Skeletal muscle satellite cell (primary cell): ENCODE measurements around the gene SERPINB2.
"Not testable (repeated sequence)": the region's sequence is repeated elsewhere in the genome, so short reads cannot be mapped to it uniquely, and the experiment has no call there.

ENCODE experiments used
- H3K27me3 ChIP-seq: 2 replicates; pipeline ENCODE4 v1.7.0; 2013; ENCODE audit warnings: low read length; ENCODE audit not compliant: control insufficient read depth, insufficient read depth
- H3K36me3 ChIP-seq: 2 replicates; pipeline ENCODE4 v1.7.0; 2013; ENCODE audit warnings: mild to moderate bottlenecking, control low read depth, low read length; ENCODE audit not compliant: insufficient read depth
- H3K4me1 ChIP-seq: 2 replicates; pipeline ENCODE4 v1.7.0; 2013; ENCODE audit warnings: low read length; ENCODE audit not compliant: control insufficient read depth, insufficient read depth
- H3K4me2 ChIP-seq: 2 replicates; pipeline ENCODE4 v1.7.0; 2013; ENCODE audit warnings: mild to moderate bottlenecking, low read length
- H3K4me3 ChIP-seq: 2 replicates; pipeline ENCODE4 v1.7.0; 2013; ENCODE audit warnings: low read length
- H3K9ac ChIP-seq: 2 replicates; pipeline ENCODE4 v1.7.0; 2013; ENCODE audit warnings: mild to moderate bottlenecking, low read depth, low read length, moderate library complexity
- H3K9me3 ChIP-seq: replicated peaks from 2 replicates; pipeline ENCODE4 v1.7.0; 2013; ENCODE audit warnings: mild to moderate bottlenecking, control low read depth, low read length

Gene SERPINB2

DNA sequence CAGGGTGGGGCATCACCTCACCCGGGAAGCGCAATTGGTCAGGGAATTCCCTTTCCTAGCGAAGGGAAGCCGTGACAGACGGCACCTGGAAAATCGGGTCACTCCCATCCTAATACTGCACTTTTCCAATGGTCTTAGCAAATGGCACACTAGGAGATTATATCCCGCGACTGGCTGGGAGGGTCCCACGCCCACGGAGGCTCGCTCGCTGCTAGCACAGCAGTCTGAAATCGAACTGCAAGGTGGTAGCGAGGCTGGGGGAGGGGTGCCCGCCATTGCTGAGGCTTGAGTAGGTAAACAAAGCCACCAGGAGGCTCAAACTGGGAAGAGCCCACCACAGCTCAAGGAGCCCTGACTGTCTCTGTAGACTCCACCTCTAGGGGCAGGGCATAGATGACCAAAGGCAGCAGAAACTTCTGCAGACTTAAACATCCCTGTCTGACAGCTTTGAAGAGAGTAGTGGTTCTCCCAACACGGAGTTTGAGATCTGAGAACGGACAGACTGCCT, 53.1 kb downstream of the SERPINB2 start:
- H3K9ac ChIP-seq, H3K9me3 ChIP-seq, H3K4me2 ChIP-seq, H3K36me3 ChIP-seq, H3K4me3 ChIP-seq: not testable (repeated sequence)
- Histone ChIP-seq H3K4me1 (peaks cover 10% of the 10 kb centered on the region), H3K27me3 (peaks cover 37% of the 10 kb centered on the region)

DNA sequence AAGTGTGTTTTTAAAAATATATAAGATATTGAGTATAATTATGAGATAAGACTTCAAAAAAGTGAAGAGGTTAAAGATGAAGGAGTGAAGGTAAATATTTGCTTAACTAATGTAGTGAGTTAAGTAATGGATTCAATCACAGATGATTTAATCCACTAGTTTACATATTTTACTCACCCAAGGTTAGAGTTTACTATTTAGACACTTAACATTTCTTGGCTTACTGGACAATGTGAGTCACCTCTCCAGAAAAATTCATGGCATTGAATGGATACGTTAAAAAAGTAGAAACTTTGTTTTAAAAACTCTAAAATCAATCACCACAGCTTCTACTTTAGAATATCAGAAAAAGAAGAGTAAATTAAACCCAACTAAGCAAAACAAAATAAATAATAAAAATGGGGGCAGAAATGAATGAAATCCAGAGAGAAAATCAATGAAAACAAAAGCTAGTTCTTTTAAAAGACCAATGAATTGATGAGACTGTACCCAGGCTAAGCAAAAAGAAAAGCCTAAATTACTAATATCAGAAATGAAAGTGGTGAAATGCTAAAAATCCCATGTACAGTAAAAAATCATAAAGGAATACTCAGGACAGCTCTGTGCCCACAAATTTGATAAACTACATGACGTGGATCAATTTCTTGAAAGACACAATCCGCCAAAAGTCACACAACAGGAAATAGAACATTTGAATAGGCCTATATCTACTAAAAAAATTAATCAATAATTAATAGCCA, 59.7 kb downstream of the SERPINB2 start:
- Histone ChIP-seq H3K36me3 (no peaks in the 10 kb centered on the region), H3K27me3 (peaks cover 4% of the 10 kb centered on the region), H3K4me3 (no peak overlapping the region), H3K4me2 (no peak overlapping the region), H3K9ac (no peak overlapping the region), H3K9me3 (no peaks in the 10 kb centered on the region), H3K4me1 (peaks cover 6% of the 10 kb centered on the region)

DNA sequence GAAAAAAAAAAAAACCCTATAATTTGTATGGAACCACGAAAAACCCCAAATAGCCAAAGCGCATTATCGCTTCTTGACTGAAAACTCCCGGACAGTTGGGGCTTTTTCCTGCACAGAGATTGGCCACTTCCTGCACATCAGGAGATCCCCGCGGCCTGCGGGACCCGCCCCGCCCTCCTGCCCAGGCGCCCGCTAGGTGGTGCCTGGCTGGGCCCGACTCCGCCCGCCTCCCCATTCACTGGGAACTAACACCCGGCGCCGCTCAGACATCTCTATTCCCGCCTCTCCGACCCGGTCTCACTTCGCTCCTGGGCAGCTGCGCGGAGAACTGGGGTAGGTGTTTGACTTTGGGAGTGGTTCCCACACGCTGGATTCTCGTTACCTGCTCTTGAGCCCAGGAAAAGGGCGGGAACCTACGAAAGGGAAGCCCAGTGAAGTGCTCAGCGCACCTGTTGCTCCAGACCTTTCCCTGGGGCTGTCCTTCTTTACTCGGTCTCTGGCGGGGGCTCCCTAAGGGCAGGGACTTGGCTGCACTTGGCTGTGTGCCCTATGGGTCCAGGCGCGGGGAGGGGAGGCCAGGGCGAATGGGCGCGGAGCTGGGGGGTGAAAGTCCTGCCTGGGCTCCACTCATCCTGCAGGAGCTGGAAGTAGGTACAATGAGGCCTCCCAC, 61.7 kb downstream of the SERPINB2 start, which contains the start of gene HMSD:
Gene HMSD (plus strand): TSS at position 234 of the 670 bp plus-strand sequence. CDS start 4,155 bp downstream, outside the sequence.
- peak within 1 kb of the TSS; percentile 43 for H3K9ac ChIP-seq
- no peaks in the 10 kb centered on the region for H3K27me3 ChIP-seq
- no peaks in the 10 kb centered on the region for H3K36me3 ChIP-seq
- peak within 1 kb of the TSS; percentile 83 for H3K4me2 ChIP-seq
- H3K9me3 ChIP-seq = no peaks in the 10 kb centered on the region
- H3K4me1 ChIP-seq = peaks cover 6% of the 10 kb centered on the region
- H3K4me3 ChIP-seq = peak within 1 kb of the TSS; percentile 65

DNA sequence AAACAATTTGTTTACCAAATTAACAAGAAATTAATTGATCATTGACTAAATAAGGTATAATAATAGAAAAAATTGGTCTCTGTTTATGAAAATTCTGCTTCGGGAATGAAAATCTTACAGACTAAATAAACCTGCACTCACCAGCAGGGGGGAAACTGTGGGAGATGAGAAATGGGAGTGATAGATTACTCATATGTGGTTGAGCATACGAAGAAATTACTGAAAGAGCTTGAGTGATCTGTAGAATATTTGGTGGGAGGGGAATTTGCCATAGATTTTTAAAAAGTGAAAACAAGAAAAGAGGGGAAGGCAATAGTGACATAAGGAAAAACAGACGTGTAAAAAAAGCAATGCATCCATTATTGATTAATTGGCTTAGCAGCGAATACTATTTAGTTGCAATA, 63.8 kb downstream of the SERPINB2 start:
- Histone ChIP-seq H3K27me3 (no peaks in the 10 kb centered on the region), H3K9ac (no peak overlapping the region), H3K9me3 (no peaks in the 10 kb centered on the region), H3K4me3 (no peak overlapping the region), H3K36me3 (no peaks in the 10 kb centered on the region), H3K4me2 (no peak overlapping the region), H3K4me1 (peaks cover 8% of the 10 kb centered on the region)
